Cortex of kidney (tissue), 1 donor: ENCODE results near the gene FHOD3.

Source experiments
- DNase-seq: peaks from one replicate; lab custom pipeline; 2025; lab: John Stamatoyannopoulos, UW

Gene FHOD3

DNA sequence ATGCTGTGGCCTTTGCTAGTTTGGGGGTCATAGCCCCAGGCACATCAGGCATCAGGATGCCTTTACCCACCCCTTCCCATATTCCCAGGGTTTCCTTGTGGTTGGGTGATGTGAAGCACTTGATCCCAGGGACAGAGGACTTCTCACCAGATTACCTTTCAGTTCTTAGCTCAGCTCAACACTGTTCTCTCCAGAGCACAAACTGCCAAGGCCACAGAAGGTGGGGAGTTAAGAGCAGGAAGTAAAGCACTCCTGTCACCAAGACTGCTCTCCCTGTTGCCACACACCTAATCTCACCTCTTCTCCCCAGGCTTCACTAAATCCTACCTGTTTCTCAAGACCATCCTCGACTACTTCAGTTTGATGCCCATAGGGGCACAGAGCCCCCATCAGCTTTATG, 25.9 kb downstream of the FHOD3 start:
- no peak for DNase-seq

DNA sequence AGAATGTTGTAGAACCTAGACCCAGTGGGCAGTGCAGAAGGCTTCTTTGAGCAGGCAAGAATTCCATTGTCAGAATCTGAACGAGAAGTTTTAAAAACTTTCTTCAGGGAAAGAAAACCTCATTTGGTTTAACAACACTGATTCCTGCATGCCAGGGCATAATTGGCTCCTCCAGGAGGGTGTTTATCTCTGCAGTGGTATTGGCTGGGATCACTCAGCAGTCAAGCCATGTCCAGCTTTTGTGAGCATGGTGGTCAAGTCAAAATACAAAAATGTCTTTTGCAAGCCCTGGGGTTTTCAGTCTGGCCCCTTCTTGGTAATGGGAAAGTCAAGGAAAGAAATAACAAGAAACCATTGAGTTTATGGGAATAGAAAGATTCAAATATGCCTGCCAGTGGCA, 28.3 kb downstream of the FHOD3 start:
- DNase-seq, result no peak

DNA sequence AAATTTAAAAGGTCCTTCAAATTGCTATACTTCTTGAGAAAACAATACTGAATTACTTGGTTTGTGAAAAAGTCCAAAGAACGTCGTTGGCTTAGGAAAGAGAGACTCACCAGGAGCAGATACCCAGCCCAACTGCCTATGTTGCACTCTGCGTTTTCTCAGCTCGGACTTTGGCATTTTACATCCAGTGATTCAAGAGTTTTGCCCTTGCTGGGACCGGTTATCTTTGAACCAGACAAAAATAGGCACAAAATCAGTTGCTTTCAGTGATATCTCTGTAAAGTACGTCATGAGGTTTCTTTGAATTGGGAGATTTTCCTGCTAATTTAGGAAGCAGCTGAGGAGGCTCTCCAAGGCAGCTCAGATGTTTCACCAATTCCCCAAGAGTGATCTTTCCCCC, 29.3 kb downstream of the FHOD3 start:
- DNase-seq, result no peak

DNA sequence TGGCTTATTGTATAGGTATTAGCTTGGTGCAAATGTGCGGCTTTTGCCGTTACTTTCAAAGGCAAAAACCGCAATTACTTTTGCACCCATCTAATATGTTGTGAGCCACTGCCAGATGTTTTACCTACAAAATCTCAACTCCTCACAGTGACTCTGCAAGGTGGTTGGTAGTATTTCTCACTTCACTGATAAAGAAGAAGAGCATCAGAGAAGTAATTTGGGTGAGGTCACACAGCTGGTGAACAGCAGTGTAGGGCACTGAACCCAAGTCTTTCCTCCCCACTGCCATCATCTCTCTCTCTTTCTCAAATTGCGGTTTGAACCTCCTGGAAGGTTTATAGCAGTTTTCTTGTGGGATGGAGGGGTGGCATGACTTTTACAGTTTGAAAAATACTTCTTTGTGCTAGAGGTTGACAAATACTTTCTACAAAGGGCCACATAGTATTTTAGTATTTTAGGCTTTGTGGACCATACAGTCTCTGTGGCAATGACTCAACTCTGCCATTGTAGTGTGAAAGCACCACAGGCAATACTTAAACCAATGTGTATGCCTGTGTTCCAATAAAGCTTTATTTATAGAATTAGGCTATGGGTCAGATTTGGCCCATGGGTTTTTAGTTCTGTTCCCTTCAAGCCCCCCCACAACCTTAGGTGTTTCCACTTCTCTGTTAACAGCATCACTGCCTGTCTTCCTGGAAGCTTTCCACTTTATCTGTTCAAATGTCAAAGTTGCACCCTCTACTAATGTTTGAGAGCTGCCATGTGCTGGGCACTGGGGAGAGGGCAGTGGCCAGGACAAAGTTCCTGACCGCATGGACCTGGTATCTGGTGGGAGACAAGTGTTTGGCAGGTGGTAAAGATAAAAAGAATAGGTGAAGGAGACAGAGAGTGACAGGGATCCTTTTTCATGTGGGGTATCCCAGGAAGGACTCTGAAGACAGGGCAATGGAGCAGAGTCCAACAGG, 30.1 kb downstream of the FHOD3 start:
- no peak for DNase-seq

GRCh38 chr18:36328385-36328858, 30.9 kb downstream of the FHOD3 start:
- DNase-seq, result no peak

DNA sequence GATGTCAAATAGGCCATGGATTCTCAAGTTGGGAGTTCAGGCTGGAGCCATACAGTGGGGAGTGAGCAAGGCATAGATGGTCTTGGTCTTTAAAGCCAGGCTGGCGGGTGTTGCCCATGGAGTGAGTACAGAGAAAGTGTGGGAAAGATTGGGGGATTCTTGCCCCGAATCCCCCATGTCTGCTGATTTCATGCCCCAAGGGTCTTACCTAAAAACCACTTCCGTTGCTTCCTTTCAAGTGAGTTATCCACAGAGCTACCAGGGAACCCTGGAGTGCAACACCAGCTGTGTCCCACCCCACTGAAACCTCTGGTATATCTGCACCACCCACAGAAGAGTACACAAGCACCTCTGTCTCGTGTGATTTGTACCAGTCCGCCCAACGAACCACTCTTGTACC, 31.4 kb downstream of the FHOD3 start:
- no peak for DNase-seq

DNA sequence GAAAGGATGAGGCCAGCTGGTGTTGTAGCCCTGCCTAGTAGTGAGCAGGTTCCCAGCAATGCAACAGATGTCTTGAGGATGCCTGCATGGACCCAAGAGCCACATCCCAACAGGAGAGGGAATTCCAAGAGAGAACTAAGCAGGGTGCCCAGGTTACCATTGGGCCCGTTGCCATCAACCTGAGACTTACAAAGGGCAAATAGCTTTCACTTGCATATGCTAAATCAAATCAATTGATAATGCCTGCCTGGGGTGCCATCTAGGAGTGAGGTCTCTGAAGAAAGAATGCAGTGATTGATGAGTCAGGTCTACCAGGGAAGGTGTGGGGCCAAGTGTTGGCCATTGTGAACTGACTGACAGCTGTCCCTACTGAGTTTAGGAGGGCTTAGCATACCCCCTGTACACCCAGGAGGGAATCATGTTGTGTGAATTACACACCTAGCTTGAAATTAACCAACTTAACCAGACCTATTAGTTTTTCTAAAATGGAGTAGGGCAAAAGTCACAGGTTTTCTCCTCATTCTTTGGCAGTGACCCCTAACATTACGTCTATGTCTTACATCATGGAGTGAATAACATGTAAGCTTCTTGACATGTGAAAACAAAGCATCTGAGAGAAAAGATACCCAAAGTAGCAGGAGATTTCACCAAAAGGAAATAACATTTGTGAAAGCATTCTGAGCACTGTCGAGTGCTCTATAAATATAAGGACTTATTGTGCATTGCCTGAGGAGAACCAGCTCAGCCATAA, 32.3 kb downstream of the FHOD3 start:
- DNase-seq, result no peak

GRCh38 chr18:36330435-36331052, 33.0 kb downstream of the FHOD3 start:
- no peak for DNase-seq

DNA sequence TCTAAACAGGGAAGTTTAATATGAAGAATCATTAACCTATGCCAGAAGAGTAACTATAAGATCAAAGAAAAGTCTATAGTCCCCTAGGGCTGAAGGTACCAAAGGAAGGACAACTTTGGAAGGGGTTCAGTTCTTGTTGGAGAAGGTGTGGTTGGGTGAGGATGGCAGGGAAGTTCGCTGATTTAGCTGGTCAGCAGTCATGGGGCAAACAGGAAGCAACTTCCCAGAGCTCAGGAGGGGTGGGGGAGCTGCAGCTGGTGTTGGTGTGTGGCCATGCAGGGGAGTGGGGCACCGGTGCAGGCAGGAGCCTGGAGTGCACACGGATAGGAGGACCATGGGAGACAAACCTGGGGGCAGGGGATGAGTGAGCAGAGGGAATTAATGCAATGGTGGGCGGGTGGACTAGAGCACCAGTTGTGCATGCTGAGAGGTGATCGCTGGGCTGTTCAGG, 34.0 kb downstream of the FHOD3 start:
- no peak for DNase-seq

DNA sequence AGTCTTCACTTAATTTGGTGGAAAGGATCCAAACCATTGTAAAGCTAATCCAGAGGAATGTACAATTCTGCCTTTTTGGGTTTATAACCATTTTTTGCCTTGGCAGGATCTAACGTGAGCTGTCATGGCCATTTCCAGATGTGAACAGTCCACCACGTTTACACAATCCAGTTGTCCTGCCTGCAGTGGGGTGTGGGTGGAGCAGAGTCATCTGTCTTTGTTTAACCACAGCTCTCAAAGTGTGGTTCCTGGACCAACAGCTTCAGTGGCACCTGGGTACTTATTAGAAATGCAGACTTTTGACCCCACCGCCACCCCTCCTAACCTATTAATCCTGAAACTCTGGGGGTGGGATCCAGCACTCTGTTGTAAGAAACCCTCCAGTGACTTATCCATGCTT, 35.9 kb downstream of the FHOD3 start:
- no peak for DNase-seq

- no peak for DNase-seq
Measured at GRCh38 chr18:36334798-36335197, 37.3 kb downstream of the FHOD3 start.

- DNase-seq, result no peak
Measured at GRCh38 chr18:36335476-36336279, 38.2 kb downstream of the FHOD3 start.

GRCh38 chr18:36337679-36338402, 40.3 kb downstream of the FHOD3 start:
- DNase-seq, result no peak

GRCh38 chr18:36338403-36338933, 41.0 kb downstream of the FHOD3 start:
- no peak for DNase-seq

- DNase-seq, result no peak
Measured at GRCh38 chr18:36340246-36340645, 42.7 kb downstream of the FHOD3 start.

GRCh38 chr18:36341944-36342343, 44.4 kb downstream of the FHOD3 start:
- DNase-seq, result no peak

- no peak for DNase-seq
Measured at GRCh38 chr18:36348331-36348730, 50.8 kb downstream of the FHOD3 start.

GRCh38 chr18:36348971-36349417, 51.5 kb downstream of the FHOD3 start:
- DNase-seq, result no peak

DNA sequence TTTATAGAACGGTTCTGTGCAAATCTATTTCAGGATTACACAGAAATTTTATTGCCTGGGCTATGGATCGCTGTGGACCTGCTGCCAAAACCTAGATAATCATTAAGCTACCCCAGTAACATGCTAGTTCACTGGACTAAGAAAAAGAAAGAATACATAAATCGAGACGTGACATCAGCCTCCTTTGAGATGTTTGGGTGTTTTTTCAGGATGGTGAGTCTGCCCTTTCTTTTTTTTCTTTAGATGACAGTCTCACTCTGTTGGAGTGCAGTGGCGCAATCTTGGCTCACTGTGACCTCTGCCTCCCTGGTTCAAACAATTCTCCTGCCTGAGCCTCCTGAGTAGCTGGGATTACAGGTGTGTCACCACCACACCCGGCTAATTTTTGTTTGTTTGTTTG, 52.0 kb downstream of the FHOD3 start:
- no peak for DNase-seq

DNA sequence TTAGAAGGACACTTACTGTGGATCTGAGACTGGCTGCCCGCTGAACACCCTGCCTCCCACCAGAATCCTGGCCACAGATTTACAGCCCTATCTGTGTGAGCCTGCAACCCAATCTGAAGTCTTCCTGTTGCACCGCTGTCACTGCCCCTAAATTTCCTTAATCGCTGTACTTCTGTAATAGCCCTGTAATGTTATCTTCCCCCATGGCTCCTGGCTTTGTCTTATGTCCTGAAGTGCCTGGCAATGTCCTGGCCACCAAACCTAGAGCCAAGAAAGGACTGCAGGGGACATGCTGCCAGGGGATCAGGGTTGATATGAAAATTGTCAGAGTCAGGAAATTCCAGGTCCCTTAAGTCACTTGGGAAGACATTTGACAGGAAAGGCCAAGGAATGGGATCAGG, 52.7 kb downstream of the FHOD3 start:
- DNase-seq, result no peak
